Measurements from ENCODE around the gene STK32C.
"Not testable (repeated sequence)": the region's sequence is repeated elsewhere in the genome, so short reads cannot be mapped to it uniquely, and the experiment has no call there.

GRCh38 chr10:132216441-132216840 lies 91.3 kb downstream of the STK32C start:
- TF ChIP-seq CTCF, EZH2 (IDR thresholded peaks at IDR 0.05): not testable (repeated sequence)

Data from neural progenitor cell (in vitro differentiated cells).